ENCODE results near the gene SRP68. TPM values are rescaled to one million over a fixed set of nuclear protein-coding genes. Genes with fewer than 3 reads are reported as not detected.

SRP68 gene
- total and polyA plus RNA-seq, 2 experiments from 2014 or later: 38.2 to 69.8 TPM

GRCh38 chr17:76026714-76027158 lies 45.6 kb downstream of the SRP68 start:
- TF ChIP-seq EZH2phosphoT487 (IDR thresholded peaks at IDR 0.05; ENCODE audit: insufficient read depth, low read depth): no peak
- TF ChIP-seq EZH2 (IDR thresholded peaks at IDR 0.05; ENCODE audit: insufficient read depth, poor library complexity, severe bottlenecking): no peak
- Histone ChIP-seq H3K4me3 (no peak overlapping the region), H3K79me2 (ENCODE audit: insufficient read depth) (no peaks in the 10 kb centered on the region), H3K4me2 (ENCODE audit: unreplicated experiment) (no peak overlapping the region), H3K9ac (no peak overlapping the region), H4K20me1 (ENCODE audit: insufficient read depth) (no peaks in the 10 kb centered on the region), H3K27me3 (replicated peaks; ENCODE audit: insufficient read depth) (no peaks in the 10 kb centered on the region), H3K9me3 (ENCODE audit: low read depth) (no peaks in the 10 kb centered on the region), H3K9me2 (ENCODE audit: insufficient read depth) (no peaks in the 10 kb centered on the region), H3K36me3 (ENCODE audit: low read depth) (no peaks in the 10 kb centered on the region), H3F3A (ENCODE audit: insufficient read depth) (no peaks in the 10 kb centered on the region), H3K4me1 (ENCODE audit: insufficient read depth) (no peaks in the 10 kb centered on the region), H2AFZ (no peak overlapping the region), H3K27ac (no peak overlapping the region)
- 77 to 85% methylated on average over 8 to 15 of the region's 15 CpGs for WGBS, 2 experiments (ENCODE audit: low coverage in 1 of 2, low lambda C conversion rate in 2 of 2, missing lambda C conversion rate in 2 of 2)
- no peak for DNase-seq
- in situ Hi-C loops (cut with MboI): no loop called here

- TF ChIP-seq EZH2 (IDR thresholded peaks at IDR 0.05; ENCODE audit: insufficient read depth, poor library complexity, severe bottlenecking): no peak
- no peak for TF ChIP-seq EZH2phosphoT487 (IDR thresholded peaks at IDR 0.05; ENCODE audit: insufficient read depth, low read depth)
- Histone ChIP-seq H3F3A (ENCODE audit: insufficient read depth) (no peaks in the 10 kb centered on the region), H3K79me2 (ENCODE audit: insufficient read depth) (no peaks in the 10 kb centered on the region), H3K27me3 (replicated peaks; ENCODE audit: insufficient read depth) (peaks cover under 1% of the 10 kb centered on the region), H3K4me3 (no peak overlapping the region), H3K36me3 (ENCODE audit: low read depth) (no peaks in the 10 kb centered on the region), H3K9me3 (ENCODE audit: low read depth) (no peaks in the 10 kb centered on the region), H3K9ac (no peak overlapping the region), H2AFZ (no peak overlapping the region), H4K20me1 (ENCODE audit: insufficient read depth) (no peaks in the 10 kb centered on the region), H3K27ac (no peak overlapping the region), H3K9me2 (ENCODE audit: insufficient read depth) (no peaks in the 10 kb centered on the region), H3K4me2 (ENCODE audit: unreplicated experiment) (no peak overlapping the region), H3K4me1 (ENCODE audit: insufficient read depth) (no peaks in the 10 kb centered on the region)
- WGBS, 2 experiments (ENCODE audit: low coverage in 1 of 2, low lambda C conversion rate in 2 of 2, missing lambda C conversion rate in 2 of 2): 77 to 79% methylated on average over 11 to 12 of the region's 12 CpGs
- in situ Hi-C loops (cut with MboI): no loop called here
- no peak for DNase-seq
Measured at GRCh38 chr17:76025294-76025693, 47.0 kb downstream of the SRP68 start.

- no peaks in the 10 kb centered on the region for H3K79me2 ChIP-seq (ENCODE audit: insufficient read depth)
- 85 to 88% methylated on average over 8 to 9 of the region's 9 CpGs for WGBS, 2 experiments (ENCODE audit: low coverage in 1 of 2, low lambda C conversion rate in 2 of 2, missing lambda C conversion rate in 2 of 2)
- no peak overlapping the region for H3K4me3 ChIP-seq
- in situ Hi-C loops (cut with MboI): no loop called here
- H2AFZ ChIP-seq: no peak overlapping the region
- H3K9me2 ChIP-seq (ENCODE audit: insufficient read depth): no peaks in the 10 kb centered on the region
- H3K36me3 ChIP-seq (ENCODE audit: low read depth): no peaks in the 10 kb centered on the region
- TF ChIP-seq EZH2 (IDR thresholded peaks at IDR 0.05; ENCODE audit: insufficient read depth, poor library complexity, severe bottlenecking) (no peak), EZH2phosphoT487 (IDR thresholded peaks at IDR 0.05; ENCODE audit: insufficient read depth, low read depth) (no peak)
- no peaks in the 10 kb centered on the region for H3K9me3 ChIP-seq (ENCODE audit: low read depth)
- no peak overlapping the region for H3K4me2 ChIP-seq (ENCODE audit: unreplicated experiment)
- no peak for DNase-seq
- H4K20me1 ChIP-seq (ENCODE audit: insufficient read depth): no peaks in the 10 kb centered on the region
- no peak overlapping the region for H3K9ac ChIP-seq
- peaks cover 8% of the 10 kb centered on the region for H3K27me3 ChIP-seq (replicated peaks; ENCODE audit: insufficient read depth)
- no peak overlapping the region for H3K27ac ChIP-seq
- no peaks in the 10 kb centered on the region for H3F3A ChIP-seq (ENCODE audit: insufficient read depth)
- no peaks in the 10 kb centered on the region for H3K4me1 ChIP-seq (ENCODE audit: insufficient read depth)
Measured at GRCh38 chr17:76024353-76024752, 48.0 kb downstream of the SRP68 start.

- H3K9me3 ChIP-seq (ENCODE audit: low read depth): no peaks in the 10 kb centered on the region
- no peak overlapping the region for H3K9ac ChIP-seq
- no peaks in the 10 kb centered on the region for H3K4me1 ChIP-seq (ENCODE audit: insufficient read depth)
- 85 to 86% methylated on average over 7 to 9 of the region's 9 CpGs for WGBS, 2 experiments (ENCODE audit: low coverage in 1 of 2, low lambda C conversion rate in 2 of 2, missing lambda C conversion rate in 2 of 2)
- no peak overlapping the region for H3K4me3 ChIP-seq
- H2AFZ ChIP-seq: no peak overlapping the region
- peaks cover 8% of the 10 kb centered on the region for H3K27me3 ChIP-seq (replicated peaks; ENCODE audit: insufficient read depth)
- H3K9me2 ChIP-seq (ENCODE audit: insufficient read depth): no peaks in the 10 kb centered on the region
- no peak for DNase-seq
- in situ Hi-C loops (cut with MboI): no loop called here
- H4K20me1 ChIP-seq (ENCODE audit: insufficient read depth): no peaks in the 10 kb centered on the region
- no peak overlapping the region for H3K4me2 ChIP-seq (ENCODE audit: unreplicated experiment)
- H3K79me2 ChIP-seq (ENCODE audit: insufficient read depth): no peaks in the 10 kb centered on the region
- no peaks in the 10 kb centered on the region for H3K36me3 ChIP-seq (ENCODE audit: low read depth)
- no peaks in the 10 kb centered on the region for H3F3A ChIP-seq (ENCODE audit: insufficient read depth)
- TF ChIP-seq EZH2 (IDR thresholded peaks at IDR 0.05; ENCODE audit: insufficient read depth, poor library complexity, severe bottlenecking): no peak
- no peak for TF ChIP-seq EZH2phosphoT487 (IDR thresholded peaks at IDR 0.05; ENCODE audit: insufficient read depth, low read depth)
- H3K27ac ChIP-seq: no peak overlapping the region
Measured at GRCh38 chr17:76023900-76024237, 48.4 kb downstream of the SRP68 start.
